Testis (tissue), 3 donors: ENCODE results near the gene LKAAEAR1. TPM values are rescaled to one million over a fixed set of nuclear protein-coding genes. Genes with fewer than 3 reads are reported as not detected.

Source experiments
- DNase-seq: peaks from one replicate; pipeline ENCODE4 v3.0.0-alpha.2; 2019
- H3K27ac ChIP-seq, 2 donors: fragments of 200-600 bp; sonication (generic); one replicate each; pipeline ENCODE4 v1.5.1; 2019
- H3K27me3 ChIP-seq: fragments of 200-600 bp; sonication (generic); one replicate; pipeline ENCODE4 v1.5.1; 2019
- H3K36me3 ChIP-seq: fragments of 200-600 bp; sonication (generic); one replicate; pipeline ENCODE4 v1.5.1; 2017; ENCODE audit warnings: low read depth; ENCODE audit errors: missing control alignments
- H3K4me1 ChIP-seq: fragments of 200-600 bp; sonication (generic); one replicate; pipeline ENCODE4 v1.5.1; 2019
- H3K4me3 ChIP-seq, 2 donors: fragments of 200-600 bp; sonication (generic); one replicate each; pipeline ENCODE4 v1.5.1; 2017 to 2019
- H3K9me3 ChIP-seq: fragments of 200-600 bp; sonication (generic); one replicate; pipeline ENCODE4 v1.5.1; 2017
- CTCF ChIP-seq, 3 experiments: fragments of 450-650 bp in 2 of 3; fragments of 200-600 bp in 1 of 3; sonication (generic) in 1 of 3; IDR thresholded peaks; one replicate each; pipeline ENCODE4 v1.5.1; 2016 to 2019; ENCODE audit warnings: antibody characterized with exemption in 3 of 3, mild to moderate bottlenecking in 2 of 3, moderate library complexity in 1 of 3
- POLR2A ChIP-seq: fragments of 450-650 bp; IDR thresholded peaks from one replicate; pipeline ENCODE4 v1.6.1; 2017; ENCODE audit warnings: antibody characterized with exemption, mild to moderate bottlenecking, moderate library complexity
- WGBS, 2 donors: methylation state at CpG; one replicate each; pipeline ENCODE4 v1.1.5; 2018; 5-methylcytosine and 5-hydroxymethylcytosine counted together
- intact Hi-C: fragments of 100-400 bp; cut with DNase I; formaldehyde crosslinking; loops from one replicate; pipeline ENCODE4 v1.15.1; 2023; ENCODE audit warnings: low total_unique reads
- polyA plus RNA-seq: library from polyadenylated mRNA; stranded (reverse); fragments of 350-450 nt; fragmentation: Illumina TruSeq; extraction: RNeasy Lipid Tissue Mini Kit (QIAGEN cat#74804); gene quantifications from one replicate; pipeline ENCODE4 v1.2.3, GENCODE V29; 2014; ENCODE audit warnings: low read depth, low replicate concordance; ENCODE audit not compliant: insufficient read depth
- total RNA-seq, 2 donors: library from RNA; depleted of rRNA; stranded (reverse); fragments of >200 nt; gene quantifications; one replicate each; pipeline ENCODE4 v1.2.3, GENCODE V29; 2016

The LKAAEAR1 gene
- total and polyA plus RNA-seq, 3 donors from 2014 or later, result 6.6 to 89.9 (median 45.3) TPM

- H3K27ac ChIP-seq, result no peak overlapping the region
- intact Hi-C loops, result no loop called here
- no peak for DNase-seq
- peak overlapping the region in 1 of 2 donors; percentile 64 for H3K4me3 ChIP-seq
- H3K27me3 ChIP-seq, result no peaks in the 10 kb centered on the region
- H3K9me3 ChIP-seq, result no peaks in the 10 kb centered on the region
- TF ChIP-seq CTCF (IDR thresholded peaks at IDR 0.05) (no peak), POLR2A (no peak)
- no peaks in the 10 kb centered on the region for H3K36me3 ChIP-seq
- WGBS, 2 donors, result 10 to 12% methylated on average over 2 to 23 of the region's 23 CpGs
- H3K4me1 ChIP-seq, result peaks cover 18% of the 10 kb centered on the region
Measured at GRCh38 chr20:64084685-64085152, 521 bp upstream of the LKAAEAR1 start.

GRCh38 chr20:64083378-64083803, 807 bp downstream of the LKAAEAR1 start:
- peak; percentile 79 for DNase-seq
- intact Hi-C loops, result no loop called here
- Histone ChIP-seq H3K27ac (no peak overlapping the region), H3K4me1 (peaks cover 27% of the 10 kb centered on the region), H3K9me3 (no peaks in the 10 kb centered on the region), H3K4me3 (peak overlapping the region; percentile 47 to 64), H3K27me3 (no peaks in the 10 kb centered on the region), H3K36me3 (no peaks in the 10 kb centered on the region)
- peak in 2 of 3 experiments; percentile 50 to 65 for TF ChIP-seq CTCF (IDR thresholded peaks at IDR 0.05)
- TF ChIP-seq POLR2A, result no peak
- 0% methylated on average over 25 of the region's 52 CpGs; no CpG with 5 or more reads in 1 of the 2 donors for whole genome bisulfite sequencing, 2 donors

GRCh38 chr20:64082820-64083377, 1.3 kb downstream of the LKAAEAR1 start:
- Histone ChIP-seq H3K36me3 (no peaks in the 10 kb centered on the region), H3K27ac (no peak overlapping the region), H3K4me3 (peak overlapping the region; percentile 47 to 64), H3K27me3 (no peaks in the 10 kb centered on the region), H3K9me3 (no peaks in the 10 kb centered on the region), H3K4me1 (peaks cover 27% of the 10 kb centered on the region)
- TF ChIP-seq POLR2A (no peak), CTCF (IDR thresholded peaks at IDR 0.05) (no peak)
- intact Hi-C loops, result no loop called here
- WGBS, 2 donors, result 22 to 28% methylated on average over 5 to 13 of the region's 13 CpGs
- DNase-seq, result no peak

- no peaks in the 10 kb centered on the region for H3K27me3 ChIP-seq
- WGBS, 2 donors, result 24 to 33% methylated on average over 13 of the region's 13 CpGs
- H3K4me1 ChIP-seq, result peaks cover 27% of the 10 kb centered on the region
- no peak overlapping the region for H3K4me3 ChIP-seq
- no peak for DNase-seq
- H3K27ac ChIP-seq, result no peak overlapping the region
- H3K36me3 ChIP-seq, result no peaks in the 10 kb centered on the region
- intact Hi-C loops, result no loop called here
- no peaks in the 10 kb centered on the region for H3K9me3 ChIP-seq
- TF ChIP-seq POLR2A (no peak), CTCF (IDR thresholded peaks at IDR 0.05) (no peak)
Measured at GRCh38 chr20:64082126-64082731, 2.0 kb downstream of the LKAAEAR1 start.

GRCh38 chr20:64081624-64081964, 2.6 kb downstream of the LKAAEAR1 start:
- Histone ChIP-seq H3K4me1 (peaks cover 27% of the 10 kb centered on the region), H3K4me3 (no peak overlapping the region), H3K27ac (no peak overlapping the region), H3K9me3 (no peaks in the 10 kb centered on the region), H3K27me3 (no peaks in the 10 kb centered on the region), H3K36me3 (no peaks in the 10 kb centered on the region)
- TF ChIP-seq POLR2A, result no peak
- TF ChIP-seq CTCF (IDR thresholded peaks at IDR 0.05), result no peak
- intact Hi-C loops, result no loop called here
- no peak for DNase-seq
- 82 to 92% methylated on average over 6 of the region's 6 CpGs for WGBS, 2 donors
